A549 (cell line): ENCODE results near the gene RGMA. TPM values are rescaled to one million over a fixed set of nuclear protein-coding genes. Genes with fewer than 3 reads are reported as not detected.

Experiments used
- ATAC-seq, 2 experiments: fragments of 200-7000 bp in 1 of 2; fragments of >200 bp in 1 of 2; cut with Nextera tagmentation in 1 of 2; cut with Tn5 transposase in 1 of 2; 3 replicates each; pipeline versions ENCODE4 v1.8.0 to v1.9.1; 2018 to 2020; ENCODE audit warnings: mild to moderate bottlenecking in 1 of 2, moderate library complexity in 1 of 2
- CTCF ChIA-PET: fragments of 300-600 bp; sonication (Branson Sonifier 250); formaldehyde crosslinking; extraction: SDS; loops from one replicate; lab custom pipeline; 2021; ENCODE audit warnings: antibody characterized with exemption, inconsistent platforms; lab: Yijun Ruan, JAX
- POLR2A ChIA-PET: fragments of 350-600 bp; formaldehyde crosslinking; extraction: SDS; loops from one replicate; lab custom pipeline; 2021; ENCODE audit warnings: antibody characterized with exemption, inconsistent platforms; lab: Yijun Ruan, JAX
- DNase-seq, 2 experiments: peaks; one replicate each; pipeline versions ENCODE4 v3.0.0 to v3.0.0-alpha.2; 2011 to 2016; ENCODE audit warnings: low read depth in 1 of 2, low spot score in 1 of 2
- FAIRE-seq: peaks from 2 replicates; lab custom pipeline; 2011; peaks lifted over from hg19 to GRCh38; lab: Jason Lieb, UNC
- H3K27ac ChIP-seq, 2 experiments: fragments of >200 bp; sonication (Bioruptor Twin); formaldehyde crosslinking; 3 replicates each; pipeline ENCODE4 v1.5.1; 2016 to 2017
- H3K4me1 ChIP-seq: fragments of >200 bp; sonication (Bioruptor Twin); formaldehyde crosslinking; 3 replicates; pipeline ENCODE4 v1.6.1; 2016
- H3K4me2 ChIP-seq: fragments of >200 bp; sonication (Bioruptor Twin); formaldehyde crosslinking; 3 replicates; pipeline ENCODE4 v1.6.1; 2016
- H3K4me3 ChIP-seq: fragments of >200 bp; sonication (Bioruptor Twin); formaldehyde crosslinking; 3 replicates; pipeline ENCODE4 v1.5.1; 2016
- H3K9me3 ChIP-seq: fragments of >200 bp; sonication (Bioruptor Twin); formaldehyde crosslinking; 3 replicates; pipeline ENCODE4 v1.6.1; 2016
- CBX8 ChIP-seq: fragments of 200-600 bp; sonication (generic); IDR thresholded peaks from 2 replicates; pipeline ENCODE4 v1.6.1; 2016
- CEBPB ChIP-seq, 2 experiments: fragments of >200 bp in 1 of 2; sonication (Bioruptor Twin) in 1 of 2; formaldehyde crosslinking in 1 of 2; IDR thresholded peaks; 2 replicates each; pipeline ENCODE4 v1.6.1; 2012 to 2016
- E2F6 ChIP-seq: IDR thresholded peaks from 2 replicates; pipeline ENCODE4 v1.6.1; 2012; ENCODE audit warnings: low read depth, borderline replicate concordance
- FOSB ChIP-seq: fragments of 250-450 bp; sonication (Bioruptor Pico); IDR thresholded peaks from 2 replicates; pipeline ENCODE4 v1.5.0; 2020; ENCODE audit warnings: mild to moderate bottlenecking, moderate library complexity
- HDAC2 ChIP-seq: fragments of 200-600 bp; sonication (generic); IDR thresholded peaks from 2 replicates; pipeline ENCODE4 v1.6.1; 2016
- HEYL ChIP-seq: fragments of 250-450 bp; sonication (Bioruptor Pico); IDR thresholded peaks from 2 replicates; pipeline ENCODE4 v1.8.0; 2021; ENCODE audit warnings: mild to moderate bottlenecking, moderate library complexity
- HOXA7 ChIP-seq: fragments of 250-450 bp; sonication (Bioruptor Pico); IDR thresholded peaks from 2 replicates; pipeline ENCODE4 v1.5.0; 2020; ENCODE audit warnings: mild to moderate bottlenecking, moderate library complexity
- JUNB ChIP-seq: fragments of >200 bp; sonication (Bioruptor Twin); formaldehyde crosslinking; IDR thresholded peaks from 2 replicates; pipeline ENCODE4 v1.6.1; 2016
- KDM1A ChIP-seq: fragments of 200-600 bp; sonication (generic); IDR thresholded peaks from 2 replicates; pipeline ENCODE4 v1.6.1; 2016; ENCODE audit warnings: low read depth, mild to moderate bottlenecking
- MAFK ChIP-seq: fragments of 450-650 bp; IDR thresholded peaks from 2 replicates; pipeline ENCODE4 v1.6.1; 2014; ENCODE audit not compliant: partially characterized antibody
- MAZ ChIP-seq: fragments of 150-350 bp; IDR thresholded peaks from 2 replicates; pipeline ENCODE4 v1.6.1; 2014; ENCODE audit warnings: antibody characterized with exemption, low read depth, low read length, borderline replicate concordance
- NFE2L2 ChIP-seq: fragments of 150-350 bp; conservative IDR thresholded peaks from 2 replicates; pipeline ENCODE4 v1.6.1; 2014; ENCODE audit warnings: low read length
- NPAS2 ChIP-seq: fragments of 250-450 bp; sonication (Bioruptor Pico); IDR thresholded peaks from 2 replicates; pipeline ENCODE4 v1.8.0; 2022; ENCODE audit warnings: mild to moderate bottlenecking, moderate library complexity, borderline replicate concordance
- POLR2AphosphoS2 ChIP-seq: conservative IDR thresholded peaks from 2 replicates; pipeline ENCODE4 v1.6.1; 2012; ENCODE audit warnings: low read length, improper control_type of control experiment, inconsistent platforms
- RARB ChIP-seq: fragments of 250-450 bp; sonication (Bioruptor Pico); IDR thresholded peaks from 2 replicates; pipeline ENCODE4 v1.8.0; 2021; ENCODE audit warnings: mild to moderate bottlenecking, moderate library complexity
- RFX5 ChIP-seq: fragments of 450-650 bp; IDR thresholded peaks from 2 replicates; pipeline ENCODE4 v1.7.1; 2014; ENCODE audit warnings: antibody characterized with exemption, mild to moderate bottlenecking, moderate library complexity
- RNF2 ChIP-seq: fragments of 200-600 bp; sonication (generic); IDR thresholded peaks from 2 replicates; pipeline ENCODE4 v1.6.1; 2016; ENCODE audit warnings: low read depth, mild to moderate bottlenecking, antibody characterized with exemption, moderate library complexity, borderline replicate concordance
- USF2 ChIP-seq: fragments of 450-650 bp; IDR thresholded peaks from 2 replicates; pipeline ENCODE4 v1.6.1; 2014; ENCODE audit warnings: antibody characterized with exemption
- ZC3H11A ChIP-seq: fragments of 450-650 bp; IDR thresholded peaks from 2 replicates; pipeline ENCODE4 v1.6.1; 2014; ENCODE audit warnings: antibody characterized with exemption, mild to moderate bottlenecking
- ZFP36 ChIP-seq: fragments of 450-650 bp; IDR thresholded peaks from 2 replicates; pipeline ENCODE4 v1.6.1; 2014; ENCODE audit warnings: borderline replicate concordance; ENCODE audit not compliant: partially characterized antibody
- ZNF302 ChIP-seq: fragments of 250-450 bp; sonication (Bioruptor Pico); IDR thresholded peaks from 2 replicates; pipeline ENCODE4 v1.9.0; 2021; ENCODE audit warnings: inconsistent platforms, mild to moderate bottlenecking, moderate library complexity
- ZSCAN20 ChIP-seq: fragments of 250-450 bp; sonication (Bioruptor Pico); IDR thresholded peaks from 2 replicates; pipeline ENCODE4 v1.8.0; 2022; ENCODE audit warnings: mild to moderate bottlenecking, moderate library complexity
- WGBS: methylation state at CpG from one replicate; pipeline ENCODE4 v1.1.6; 2017; ENCODE audit errors: missing lambda C conversion rate; 5-methylcytosine and 5-hydroxymethylcytosine counted together
- polyA plus RNA-seq, 4 experiments: library from polyadenylated mRNA; depleted of rRNA in 3 of 4; stranded (reverse); fragments of >200 nt; fragmentation: RNase III in 1 of 4; extraction: RNeasy Plus Mini Kit Qiagen cat#74134 plus additional on column Dnase treatment in 1 of 4; gene quantifications; 2 replicates in 3 of 4; 3 replicates in 1 of 4; pipeline ENCODE4 v1.2.3, GENCODE V29; 2011 to 2017
- TF ChIP-seq, protein P1 (sequence below): fragments of 250-450 bp; sonication (Bioruptor Pico); IDR thresholded peaks from 2 replicates; pipeline ENCODE4 v1.5.0; 2020; ENCODE audit warnings: low read depth, mild to moderate bottlenecking, moderate library complexity
- TF ChIP-seq, protein P2 (sequence below): IDR thresholded peaks from 2 replicates; pipeline ENCODE4 v1.6.1; 2012

Gene RGMA
- polyA plus RNA-seq, 2 of the 4 experiments (the other 2 are of a cell fraction) = 0.22 TPM; not detected in 1

- TF ChIP-seq E2F6 = no peak
- TF ChIP-seq JUNB = no peak
- TF ChIP-seq HDAC2 = no peak
- no peak for TF ChIP-seq RARB (CRISPR knock-in tag)
- TF ChIP-seq POLR2AphosphoS2 = no peak
- no peak for TF ChIP-seq CEBPB (IDR thresholded peaks at IDR 0.05)
Measured at GRCh38 chr15:93124126-93124525, 35.1 kb upstream of the RGMA start (continued).

- 48% methylated on average over 20 of the region's 20 CpGs for WGBS
- POLR2A ChIA-PET = no interaction called here
- H3K27ac ChIP-seq = no peak overlapping the region
Measured at GRCh38 chr15:93121973-93122910, 33.2 kb upstream of the RGMA start.

DNA sequence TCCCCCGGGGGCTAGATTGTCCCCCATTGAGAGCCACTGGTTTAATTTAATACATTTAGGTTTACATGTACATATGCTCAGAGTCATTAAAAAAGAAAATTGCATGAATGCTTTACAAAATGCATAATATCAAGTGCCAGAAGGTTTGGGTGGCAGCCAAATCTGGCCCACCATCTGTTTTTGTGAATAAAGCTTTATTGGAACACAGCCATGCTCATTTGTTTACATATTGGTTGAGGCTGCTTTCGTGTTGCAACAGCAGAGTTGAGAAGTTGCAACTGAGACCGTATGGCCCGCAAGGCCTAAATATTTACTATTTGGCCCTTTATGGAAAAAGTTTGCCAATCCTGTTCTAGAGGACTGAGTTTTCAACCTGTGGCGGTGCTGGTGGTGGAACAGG, 32.1 kb upstream of the RGMA start:
- POLR2A ChIA-PET = interaction anchor here (0.6 kb wide), 1 partner anchor 21 kb away, joined by 3 read pairs; no protein-coding TSS in a partner anchor
- H3K27ac ChIP-seq = no peak overlapping the region
- no peak overlapping the region for H3K4me2 ChIP-seq
- peak; percentile 7 for FAIRE-seq
- no peak for DNase-seq
- no peak overlapping the region for H3K4me3 ChIP-seq
- ATAC-seq = no peak
- H3K9me3 ChIP-seq = no peaks in the 10 kb centered on the region
- no peaks in the 10 kb centered on the region for H3K4me1 ChIP-seq
- TF ChIP-seq NPAS2 = no peak
- no peak for TF ChIP-seq ZFP36
- TF ChIP-seq ZSCAN20 = no peak
- no peak for TF ChIP-seq USF2
- TF ChIP-seq ZNF302 (CRISPR knock-in tag) = no peak
- no peak for TF ChIP-seq FOSB (CRISPR knock-in tag)
- TF ChIP-seq, protein P1, sequence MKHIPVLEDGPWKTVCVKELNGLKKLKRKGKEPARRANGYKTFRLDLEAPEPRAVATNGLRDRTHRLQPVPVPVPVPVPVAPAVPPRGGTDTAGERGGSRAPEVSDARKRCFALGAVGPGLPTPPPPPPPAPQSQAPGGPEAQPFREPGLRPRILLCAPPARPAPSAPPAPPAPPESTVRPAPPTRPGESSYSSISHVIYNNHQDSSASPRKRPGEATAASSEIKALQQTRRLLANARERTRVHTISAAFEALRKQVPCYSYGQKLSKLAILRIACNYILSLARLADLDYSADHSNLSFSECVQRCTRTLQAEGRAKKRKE (CRISPR knock-in tag) = no peak
- no peak for TF ChIP-seq HOXA7 (CRISPR knock-in tag)
- no peak for TF ChIP-seq MAFK
- no peak for TF ChIP-seq ZC3H11A
- TF ChIP-seq MAZ = no peak
- TF ChIP-seq CBX8 = no peak
- no peak for TF ChIP-seq RFX5
- TF ChIP-seq HEYL (CRISPR knock-in tag) = no peak
- TF ChIP-seq NFE2L2 = no peak
- TF ChIP-seq, protein P2, sequence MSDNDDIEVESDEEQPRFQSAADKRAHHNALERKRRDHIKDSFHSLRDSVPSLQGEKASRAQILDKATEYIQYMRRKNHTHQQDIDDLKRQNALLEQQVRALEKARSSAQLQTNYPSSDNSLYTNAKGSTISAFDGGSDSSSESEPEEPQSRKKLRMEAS = no peak
- TF ChIP-seq KDM1A = no peak
- TF ChIP-seq, all 56 proteins: peak for 0
- WGBS = 57% methylated on average over 5 of the region's 5 CpGs
- CTCF ChIA-PET = no interaction called here

More at GRCh38 chr15:93121973-93122910, 33.2 kb upstream of the RGMA start:
- CTCF ChIA-PET = no interaction called here
- Histone ChIP-seq H3K4me3 (no peak overlapping the region), H3K4me1 (no peaks in the 10 kb centered on the region), H3K9me3 (no peaks in the 10 kb centered on the region), H3K4me2 (no peak overlapping the region)
- DNase-seq = no peak
- no peak for TF ChIP-seq RNF2
- TF ChIP-seq CBX8 = no peak
- no peak for TF ChIP-seq RARB (CRISPR knock-in tag)
- no peak for ATAC-seq
- FAIRE-seq = no peak
